MV-4-11 (cell line): ENCODE measurements around the gene RET.

Source experiments
- DNase-seq: peaks from one replicate; lab custom pipeline; 2025; lab: John Stamatoyannopoulos, UW

Gene RET

DNA sequence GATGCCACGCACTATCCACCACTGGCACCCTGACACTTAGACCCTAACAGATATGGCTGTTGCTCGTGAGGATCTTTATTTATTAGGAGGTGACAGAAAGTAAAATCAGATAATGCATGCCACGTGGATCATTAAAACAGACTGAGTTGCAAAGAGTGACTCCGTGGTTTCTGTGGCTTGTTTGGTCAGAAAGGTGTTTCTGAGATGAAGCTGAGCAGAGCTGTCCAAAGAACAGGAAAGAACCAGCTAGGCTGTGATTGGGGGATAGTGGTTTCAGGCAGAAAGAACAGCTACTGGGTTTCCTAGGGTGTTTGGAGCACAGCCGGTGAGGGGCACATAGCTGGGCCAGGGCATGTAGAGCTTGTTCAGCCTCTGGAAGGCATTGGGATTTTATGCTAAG, 95.8 kb downstream of the RET start:
- DNase-seq = no peak

GRCh38 chr10:43173120-43173519, 96.3 kb downstream of the RET start:
- no peak for DNase-seq

DNA sequence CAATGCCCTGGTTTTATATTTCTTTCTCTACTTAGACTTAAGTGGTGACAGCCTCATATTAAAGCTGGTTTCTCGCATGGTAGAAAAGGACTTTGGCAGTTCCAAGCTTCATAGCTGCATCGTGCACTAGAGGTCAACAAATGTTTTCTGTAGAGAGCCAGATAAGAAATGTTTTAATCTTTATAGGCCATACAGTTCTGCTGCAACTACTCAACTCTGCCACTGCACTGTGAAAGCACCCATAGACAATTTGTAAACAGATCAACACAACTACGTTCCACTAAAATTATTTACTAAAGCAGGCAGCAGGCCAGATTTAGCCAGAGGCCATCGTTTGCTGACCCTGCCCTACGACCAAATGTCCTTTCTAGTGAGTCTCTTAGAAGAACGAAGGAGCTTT, 98.1 kb downstream of the RET start:
- DNase-seq = no peak

- DNase-seq = no peak
These were observed 99.4 kb downstream of the RET start for GRCh38 chr10:43176271-43176670.

GRCh38 chr10:43177595-43177994, 100.7 kb downstream of the RET start:
- DNase-seq = no peak
